WERI-Rb-1 (cell line): ENCODE measurements around the gene PPP2R5E.
A peak's percentile ranks its signal among the peaks of the same experiment; 100 is the strongest.

Source experiments
- DNase-seq: peaks from one replicate; pipeline ENCODE4 v3.0.0-alpha.2; 2020
- H3K27ac ChIP-seq: fragments of 250-450 bp; sonication (Bioruptor Pico); 2 replicates; pipeline ENCODE4 v1.5.1; 2020; ENCODE audit warnings: mild to moderate bottlenecking, moderate library complexity
- H3K27me3 ChIP-seq: fragments of 250-450 bp; sonication (Bioruptor Pico); 2 replicates; pipeline ENCODE4 v1.5.1; 2021; ENCODE audit warnings: mild to moderate bottlenecking, low read depth, moderate library complexity; ENCODE audit not compliant: insufficient read depth, severe bottlenecking
- H3K36me3 ChIP-seq: fragments of 250-450 bp; sonication (Bioruptor Pico); 2 replicates; pipeline ENCODE4 v1.5.1; 2020; ENCODE audit warnings: mild to moderate bottlenecking, moderate library complexity
- H3K4me3 ChIP-seq: 2 replicates; pipeline ENCODE4 v1.5.1; 2011; ENCODE audit warnings: low read depth, mild to moderate bottlenecking, control low read depth, low read length
- H3K9me3 ChIP-seq: fragments of 250-450 bp; sonication (Bioruptor Pico); 2 replicates; pipeline ENCODE4 v1.5.1; 2021; ENCODE audit warnings: mild to moderate bottlenecking, moderate library complexity; ENCODE audit not compliant: severe bottlenecking
- CTCF ChIP-seq: IDR thresholded peaks from 2 replicates; pipeline ENCODE4 v1.5.1; 2011; ENCODE audit warnings: low read depth, mild to moderate bottlenecking, control low read depth, inconsistent platforms, low read length

The PPP2R5E gene

GRCh38 chr14:63499701-63500250 lies 43.4 kb downstream of the PPP2R5E start:
- Histone ChIP-seq H3K27ac (no peak overlapping the region), H3K9me3 (no peaks in the 10 kb centered on the region), H3K36me3 (peaks cover 8% of the 10 kb centered on the region), H3K4me3 (no peak overlapping the region), H3K27me3 (no peaks in the 10 kb centered on the region)
- DNase-seq = no peak
- TF ChIP-seq CTCF = no peak

GRCh38 chr14:63496837-63497400 lies 46.3 kb downstream of the PPP2R5E start:
- Histone ChIP-seq H3K4me3 (no peak overlapping the region), H3K36me3 (peaks cover 3% of the 10 kb centered on the region), H3K9me3 (no peaks in the 10 kb centered on the region), H3K27ac (no peak overlapping the region), H3K27me3 (no peaks in the 10 kb centered on the region)
- no peak for TF ChIP-seq CTCF
- no peak for DNase-seq

- no peak overlapping the region for H3K4me3 ChIP-seq
- no peaks in the 10 kb centered on the region for H3K9me3 ChIP-seq
- H3K36me3 ChIP-seq = peaks cover 1% of the 10 kb centered on the region; the same call in 1 of the 2 replicates
- no peak overlapping the region for H3K27ac ChIP-seq
- no peaks in the 10 kb centered on the region for H3K27me3 ChIP-seq
- DNase-seq = peak; percentile 26
- peak; percentile 47 for TF ChIP-seq CTCF
Measured at GRCh38 chr14:63493246-63493645, 49.9 kb downstream of the PPP2R5E start.

- peaks cover 3% of the 10 kb centered on the region; the same call in 1 of the 2 replicates for H3K36me3 ChIP-seq
- H3K9me3 ChIP-seq = no peaks in the 10 kb centered on the region
- H3K4me3 ChIP-seq = no peak overlapping the region
- TF ChIP-seq CTCF = no peak
- no peak overlapping the region for H3K27ac ChIP-seq
- no peak for DNase-seq
- no peaks in the 10 kb centered on the region for H3K27me3 ChIP-seq
Measured at GRCh38 chr14:63492391-63492790, 50.8 kb downstream of the PPP2R5E start.

- Histone ChIP-seq H3K36me3 (0 out of 2 replicates have a peak, but pooled peaks cover 3% of the 10 kb centered on the region), H3K9me3 (no peaks in the 10 kb centered on the region), H3K27ac (no peak overlapping the region), H3K4me3 (no peak overlapping the region), H3K27me3 (no peaks in the 10 kb centered on the region)
- TF ChIP-seq CTCF = no peak
- no peak for DNase-seq
Measured at GRCh38 chr14:63487724-63488123, 55.5 kb downstream of the PPP2R5E start.

- Histone ChIP-seq H3K27me3 (no peaks in the 10 kb centered on the region), H3K9me3 (no peaks in the 10 kb centered on the region), H3K27ac (no peak overlapping the region), H3K36me3 (0 out of 2 replicates have a peak, but pooled peaks cover 3% of the 10 kb centered on the region), H3K4me3 (no peak overlapping the region)
- DNase-seq = no peak
- TF ChIP-seq CTCF = no peak
Measured at GRCh38 chr14:63486738-63487137, 56.4 kb downstream of the PPP2R5E start.
